Activated CD8-positive, alpha-beta memory T cell treated with anti-CD3 and anti-CD28 coated beads, Interleukin-2, amount 10 ng/mL, durations not matched to agents 7 days and 5 days (primary cell): ENCODE measurements around the gene ELK4. TPM values are rescaled to one million over a fixed set of nuclear protein-coding genes. Genes with fewer than 3 reads are reported as not detected.

Experiments
- ATAC-seq: fragments of 150-1000 bp; cut with Tn5 transposase; one replicate; pipeline ENCODE4 v1.10.0; 2021; ENCODE audit warnings: moderate library complexity
- CTCF ChIA-PET: fragments of 350-600 bp; sonication (Branson Sonifier 250); formaldehyde crosslinking; loops from one replicate; lab custom pipeline; 2021; ENCODE audit warnings: antibody characterized with exemption; lab: Charles Lee
- DNase-seq: peaks from one replicate; pipeline ENCODE4 v3.0.0-alpha.2; 2020
- H3K27ac Mint-ChIP-seq: one replicate; pipeline ENCODE4 v1.8.0; 2021; ENCODE audit warnings: mild to moderate bottlenecking, mixed read lengths
- H3K27me3 Mint-ChIP-seq: one replicate; pipeline ENCODE4 v1.8.0; 2021; ENCODE audit warnings: mixed read lengths
- H3K36me3 Mint-ChIP-seq: one replicate; pipeline ENCODE4 v1.8.0; 2021; ENCODE audit warnings: mild to moderate bottlenecking, mixed read lengths
- H3K4me1 Mint-ChIP-seq: one replicate; pipeline ENCODE4 v1.8.0; 2021; ENCODE audit warnings: mixed read lengths
- H3K4me3 Mint-ChIP-seq: one replicate; pipeline ENCODE4 v1.8.0; 2021; ENCODE audit warnings: mild to moderate bottlenecking, moderate library complexity, mixed read lengths
- H3K9me3 Mint-ChIP-seq: one replicate; pipeline ENCODE4 v1.8.0; 2022; ENCODE audit warnings: low read depth, mixed read lengths
- total RNA-seq, 2 experiments: library from RNA; stranded (reverse); gene quantifications; one replicate each; pipeline ENCODE4 v1.2.3, GENCODE V29; 2021

Gene ELK4
- total RNA-seq, 2 experiments from 2014 or later: 70.9 to 79.7 TPM

- CTCF ChIA-PET: interaction anchor here (1.3 to 11.1 kb wide), 3 partner anchors 49 to 316 kb away, joined by 4 to 465 read pairs (median 153); no protein-coding TSS in a partner anchor
- Mint-ChIP-seq H3K9me3 (no peaks in the 10 kb centered on the region), H3K36me3 (no peaks in the 10 kb centered on the region), H3K27me3 (peaks cover 6% of the 10 kb centered on the region), H3K27ac (no peak overlapping the region), H3K4me3 (no peak overlapping the region), H3K4me1 (peaks cover 3% of the 10 kb centered on the region)
- DNase-seq (no peak), ATAC-seq (no peak)
These were observed 30.4 kb upstream of the ELK4 start for GRCh38 chr1:205662135-205662738.

- peaks cover 3% of the 10 kb centered on the region for H3K4me1 Mint-ChIP-seq
- no peaks in the 10 kb centered on the region for H3K36me3 Mint-ChIP-seq
- H3K27me3 Mint-ChIP-seq: peaks cover 6% of the 10 kb centered on the region
- no peaks in the 10 kb centered on the region for H3K9me3 Mint-ChIP-seq
- DNase-seq (no peak), ATAC-seq (no peak)
- no peak overlapping the region for H3K27ac Mint-ChIP-seq
- no peak overlapping the region for H3K4me3 Mint-ChIP-seq
- CTCF ChIA-PET: interaction anchor here (1.3 to 11.1 kb wide), 7 partner anchors 9 to 316 kb away, joined by 4 to 465 read pairs (median 71); no protein-coding TSS in a partner anchor
These were observed 29.8 kb upstream of the ELK4 start for GRCh38 chr1:205661429-205662134.

GRCh38 chr1:205660361-205660760 lies 28.6 kb upstream of the ELK4 start:
- DNase-seq: no peak
- ATAC-seq: no peak
- CTCF ChIA-PET: interaction anchor here (1.1 to 11.1 kb wide), 20 partner anchors 10 to 317 kb away, joined by 3 to 465 read pairs (median 17); partner anchors contain the start of genes ELK4, RAB29 and SLC45A3
- no peaks in the 10 kb centered on the region for H3K9me3 Mint-ChIP-seq
- peaks cover 4% of the 10 kb centered on the region for H3K27me3 Mint-ChIP-seq
- H3K36me3 Mint-ChIP-seq: no peaks in the 10 kb centered on the region
- peaks cover 3% of the 10 kb centered on the region for H3K4me1 Mint-ChIP-seq
- H3K27ac Mint-ChIP-seq: no peak overlapping the region
- no peak overlapping the region for H3K4me3 Mint-ChIP-seq

GRCh38 chr1:205658943-205659581 lies 27.3 kb upstream of the ELK4 start:
- DNase-seq: peak; percentile 85
- H3K9me3 Mint-ChIP-seq: no peaks in the 10 kb centered on the region
- H3K4me3 Mint-ChIP-seq: no peak overlapping the region
- peak; percentile 93 for ATAC-seq
- no peak overlapping the region for H3K27ac Mint-ChIP-seq
- peaks cover 3% of the 10 kb centered on the region for H3K4me1 Mint-ChIP-seq
- H3K36me3 Mint-ChIP-seq: no peaks in the 10 kb centered on the region
- peaks cover 3% of the 10 kb centered on the region for H3K27me3 Mint-ChIP-seq
- CTCF ChIA-PET: interaction anchor here (0.6 to 11.1 kb wide), 55 partner anchors 11 to 447 kb away, joined by 3 to 465 read pairs (median 8); partner anchors contain the start of genes ELK4, RAB29 and SLC45A3

GRCh38 chr1:205656236-205656635 lies 24.4 kb upstream of the ELK4 start:
- H3K36me3 Mint-ChIP-seq: no peaks in the 10 kb centered on the region
- CTCF ChIA-PET: interaction anchor here (0.6 to 11.1 kb wide), 18 partner anchors 9 to 322 kb away, joined by 3 to 465 read pairs (median 46); partner anchors contain the start of gene ELK4
- no peak overlapping the region for H3K27ac Mint-ChIP-seq
- DNase-seq: no peak
- H3K27me3 Mint-ChIP-seq: peaks cover 5% of the 10 kb centered on the region
- peaks cover 3% of the 10 kb centered on the region for H3K4me1 Mint-ChIP-seq
- H3K4me3 Mint-ChIP-seq: no peak overlapping the region
- no peak for ATAC-seq
- H3K9me3 Mint-ChIP-seq: no peaks in the 10 kb centered on the region

- ATAC-seq: no peak
- Mint-ChIP-seq H3K27me3 (peaks cover 8% of the 10 kb centered on the region), H3K4me3 (no peak overlapping the region), H3K36me3 (no peaks in the 10 kb centered on the region), H3K4me1 (no peaks in the 10 kb centered on the region), H3K27ac (no peak overlapping the region), H3K9me3 (no peaks in the 10 kb centered on the region)
- no peak for DNase-seq
- CTCF ChIA-PET: interaction anchor here (1.3 to 11.1 kb wide), 3 partner anchors 62 to 130 kb away, joined by 3 to 465 read pairs (median 107); no protein-coding TSS in a partner anchor
These were observed 21.2 kb upstream of the ELK4 start for GRCh38 chr1:205652984-205653383.

GRCh38 chr1:205650241-205650640 lies 18.4 kb upstream of the ELK4 start:
- CTCF ChIA-PET: interaction anchor here (1.3 to 7.5 kb wide), 4 partner anchors 8 to 122 kb away, joined by 3 to 64 read pairs (median 8); no protein-coding TSS in a partner anchor
- no peak overlapping the region for H3K4me3 Mint-ChIP-seq
- H3K27ac Mint-ChIP-seq: no peak overlapping the region
- H3K27me3 Mint-ChIP-seq: peaks cover 7% of the 10 kb centered on the region
- H3K4me1 Mint-ChIP-seq: no peaks in the 10 kb centered on the region
- ATAC-seq (no peak), DNase-seq (no peak)
- H3K36me3 Mint-ChIP-seq: no peaks in the 10 kb centered on the region
- no peaks in the 10 kb centered on the region for H3K9me3 Mint-ChIP-seq

GRCh38 chr1:205645519-205645918 lies 13.7 kb upstream of the ELK4 start:
- peaks cover 9% of the 10 kb centered on the region for H3K27me3 Mint-ChIP-seq
- no peaks in the 10 kb centered on the region for H3K9me3 Mint-ChIP-seq
- H3K4me1 Mint-ChIP-seq: no peaks in the 10 kb centered on the region
- ATAC-seq (no peak), DNase-seq (no peak)
- CTCF ChIA-PET: interaction anchor here (1.0 to 7.5 kb wide), 6 partner anchors 10 to 249 kb away, joined by 3 to 64 read pairs (median 5); no protein-coding TSS in a partner anchor
- H3K4me3 Mint-ChIP-seq: no peak overlapping the region
- no peaks in the 10 kb centered on the region for H3K36me3 Mint-ChIP-seq
- no peak overlapping the region for H3K27ac Mint-ChIP-seq

- H3K36me3 Mint-ChIP-seq: no peaks in the 10 kb centered on the region
- no peak overlapping the region for H3K4me3 Mint-ChIP-seq
- no peak overlapping the region for H3K27ac Mint-ChIP-seq
- H3K27me3 Mint-ChIP-seq: peaks cover 26% of the 10 kb centered on the region
- no peaks in the 10 kb centered on the region for H3K4me1 Mint-ChIP-seq
- DNase-seq: no peak
- no peak for ATAC-seq
- CTCF ChIA-PET: interaction anchor here (1.5 to 1.6 kb wide), 2 partner anchors 15 to 51 kb away, joined by 6 to 9 read pairs; no protein-coding TSS in a partner anchor
- no peaks in the 10 kb centered on the region for H3K9me3 Mint-ChIP-seq
These were observed 11.0 kb upstream of the ELK4 start for GRCh38 chr1:205642679-205643307.

- Mint-ChIP-seq H3K9me3 (no peaks in the 10 kb centered on the region), H3K27me3 (peaks cover 37% of the 10 kb centered on the region), H3K4me3 (no peak overlapping the region), H3K36me3 (no peaks in the 10 kb centered on the region), H3K4me1 (peaks cover 5% of the 10 kb centered on the region), H3K27ac (no peak overlapping the region)
- ATAC-seq (no peak), DNase-seq (no peak)
- CTCF ChIA-PET: interaction anchor here (1.3 to 6.1 kb wide), 2 partner anchors 49 to 111 kb away, joined by 3 to 59 read pairs; no protein-coding TSS in a partner anchor
These were observed 7.8 kb upstream of the ELK4 start for GRCh38 chr1:205639567-205639966.

- Mint-ChIP-seq H3K36me3 (no peaks in the 10 kb centered on the region), H3K27me3 (peaks cover 37% of the 10 kb centered on the region), H3K4me3 (no peak overlapping the region), H3K27ac (no peak overlapping the region), H3K4me1 (peaks cover 6% of the 10 kb centered on the region), H3K9me3 (no peaks in the 10 kb centered on the region)
- DNase-seq: no peak
- ATAC-seq: no peak
- CTCF ChIA-PET: interaction anchor here (1.0 to 6.1 kb wide), 3 partner anchors 16 to 47 kb away, joined by 4 to 59 read pairs (median 5); no protein-coding TSS in a partner anchor
These were observed 6.2 kb upstream of the ELK4 start for GRCh38 chr1:205637854-205638468.

GRCh38 chr1:205636732-205637131 lies 4.9 kb upstream of the ELK4 start:
- DNase-seq: no peak
- H3K27me3 Mint-ChIP-seq: peaks cover 37% of the 10 kb centered on the region
- no peaks in the 10 kb centered on the region for H3K9me3 Mint-ChIP-seq
- peaks cover 14% of the 10 kb centered on the region for H3K4me1 Mint-ChIP-seq
- H3K4me3 Mint-ChIP-seq: no peak overlapping the region
- H3K27ac Mint-ChIP-seq: no peak overlapping the region
- CTCF ChIA-PET: interaction anchor here (0.9 to 6.1 kb wide), 8 partner anchors 14 to 240 kb away, joined by 3 to 59 read pairs (median 4); no protein-coding TSS in a partner anchor
- ATAC-seq: no peak
- H3K36me3 Mint-ChIP-seq: no peaks in the 10 kb centered on the region
